H1 (cell line): ENCODE measurements around the gene KLHL7. TPM values are rescaled to one million over a fixed set of nuclear protein-coding genes. Genes with fewer than 3 reads are reported as not detected.

Experiments used
- CTCF ChIA-PET: fragments of 300-600 bp; sonication (Branson Sonifier 250); formaldehyde crosslinking; loops from one replicate; lab custom pipeline; 2021; ENCODE audit not compliant: partially characterized antibody; lab: Charles Lee
- POLR2A ChIA-PET: fragments of 300-600 bp; sonication (Branson Sonifier 250); formaldehyde crosslinking; loops from one replicate; lab custom pipeline; 2021; ENCODE audit warnings: inconsistent platforms; ENCODE audit not compliant: partially characterized antibody; lab: Charles Lee
- DNase-seq, 2 experiments: peaks; one replicate each; pipeline versions ENCODE4 v3.0.0 to v3.0.0-alpha.2; 2010 to 2022; ENCODE audit warnings: low spot score in 2 of 2, low read depth in 1 of 2, mixed read lengths in 1 of 2
- FAIRE-seq: peaks from 2 replicates; lab custom pipeline; 2011; peaks lifted over from hg19 to GRCh38; lab: Jason Lieb, UNC
- H2AFZ ChIP-seq: 2 replicates; pipeline ENCODE4 v1.8.1; 2012; ENCODE audit warnings: low read length, inconsistent platforms
- H2AK5ac ChIP-seq: 2 replicates; pipeline ENCODE4 v1.6.1; 2013; ENCODE audit warnings: low read depth, low read length
- H2BK120ac ChIP-seq: replicated peaks from 2 replicates; pipeline ENCODE3; 2013; ENCODE audit warnings: low read depth, low read length, inconsistent platforms
- H2BK12ac ChIP-seq: 2 replicates; pipeline ENCODE4 v1.6.1; 2013; ENCODE audit warnings: low read depth, low read length
- H2BK15ac ChIP-seq: 2 replicates; pipeline ENCODE4 v1.6.1; 2013; ENCODE audit warnings: low read length
- H2BK20ac ChIP-seq: 2 replicates; pipeline ENCODE4 v1.6.1; 2013; ENCODE audit warnings: low read length
- H2BK5ac ChIP-seq: 2 replicates; pipeline ENCODE4 v1.6.1; 2013; ENCODE audit warnings: low read depth, low read length
- H3K14ac ChIP-seq: 2 replicates; pipeline ENCODE4 v1.6.1; 2013; ENCODE audit warnings: inconsistent platforms; ENCODE audit not compliant: insufficient read length
- H3K18ac ChIP-seq: 2 replicates; pipeline ENCODE4 v1.6.1; 2013; ENCODE audit warnings: low read length; ENCODE audit errors: extremely low read depth
- H3K23ac ChIP-seq: 2 replicates; pipeline ENCODE4 v1.6.1; 2013; ENCODE audit warnings: inconsistent platforms; ENCODE audit not compliant: insufficient read length
- H3K23me2 ChIP-seq: 2 replicates; pipeline ENCODE4 v1.6.1; 2013; ENCODE audit warnings: low read depth, low read length
- H3K27ac ChIP-seq: 2 replicates; pipeline ENCODE4 v1.6.1; 2011; ENCODE audit warnings: low read depth, low read length, inconsistent platforms
- H3K27me3 ChIP-seq, 4 experiments: replicated peaks in 1 of 4; 1 replicate in 1 of 4; 2 replicates in 3 of 4; pipeline versions ENCODE4 v1.6.1 to v1.8.1; 2011 to 2013; ENCODE audit warnings: low read length in 3 of 4, mild to moderate bottlenecking in 3 of 4, inconsistent platforms in 2 of 4, mixed read lengths in 2 of 4, moderate library complexity in 1 of 4; ENCODE audit not compliant: control insufficient read depth in 3 of 4, insufficient read depth in 3 of 4; ENCODE audit errors: extremely low read depth in 1 of 4
- H3K36me3 ChIP-seq, 4 experiments: 2 replicates each; pipeline versions ENCODE4 v1.6.1 to v1.8.1; 2011 to 2013; ENCODE audit warnings: mild to moderate bottlenecking in 4 of 4, low read length in 3 of 4, moderate library complexity in 2 of 4, control low read depth in 1 of 4, inconsistent platforms in 1 of 4; ENCODE audit not compliant: insufficient read depth in 4 of 4, control insufficient read depth in 2 of 4
- H3K4ac ChIP-seq: replicated peaks from 2 replicates; pipeline ENCODE3; 2013; ENCODE audit warnings: low read length, low read depth, mixed read lengths, inconsistent platforms; ENCODE audit not compliant: insufficient read length
- H3K4me1 ChIP-seq, 4 experiments: replicated peaks in 1 of 4; 1 replicate in 1 of 4; 2 replicates in 3 of 4; pipeline versions ENCODE4 v1.6.1 to v1.8.1; 2011 to 2013; ENCODE audit warnings: low read length in 3 of 4, inconsistent platforms in 2 of 4, mixed read lengths in 1 of 4; ENCODE audit not compliant: insufficient read depth in 4 of 4, control insufficient read depth in 3 of 4
- H3K4me2 ChIP-seq, 2 experiments: 2 replicates each; pipeline versions ENCODE4 v1.6.1 to v1.8.1; 2011 to 2013; ENCODE audit warnings: low read depth in 2 of 2, low read length in 2 of 2, control low read depth in 1 of 2, inconsistent platforms in 1 of 2, mild to moderate bottlenecking in 1 of 2; ENCODE audit not compliant: insufficient read depth in 1 of 2
- H3K4me3 ChIP-seq, 4 experiments: fragments of 200-600, 300-600 bp in 1 of 4; sonication (generic), shearing (Covaris generic), sonication (Bioruptor Twin) in 1 of 4; 2 replicates each; pipeline versions ENCODE4 v1.5.1 to v1.8.1; 2011 to 2016; ENCODE audit warnings: low read length in 4 of 4, low read depth in 3 of 4, control low read depth in 2 of 4, inconsistent platforms in 2 of 4, mild to moderate bottlenecking in 2 of 4, mixed read lengths in 1 of 4, moderate library complexity in 1 of 4; ENCODE audit not compliant: insufficient read depth in 2 of 4; ENCODE audit errors: extremely low read depth in 1 of 4
- H3K56ac ChIP-seq: replicated peaks from 2 replicates; pipeline ENCODE3; 2013; ENCODE audit warnings: low read depth, mild to moderate bottlenecking, mixed read lengths, low read length, inconsistent platforms; ENCODE audit not compliant: insufficient read length
- H3K79me1 ChIP-seq: 2 replicates; pipeline ENCODE4 v1.6.1; 2013; ENCODE audit warnings: low read depth, low read length, control low read depth
- H3K79me2 ChIP-seq, 2 experiments: 2 replicates each; pipeline versions ENCODE4 v1.6.1 to v1.8.1; 2012 to 2013; ENCODE audit warnings: low read length in 2 of 2, mild to moderate bottlenecking in 2 of 2, inconsistent platforms in 1 of 2; ENCODE audit not compliant: insufficient read depth in 2 of 2, control insufficient read depth in 1 of 2
- H3K9ac ChIP-seq, 4 experiments: replicated peaks in 1 of 4; 1 replicate in 1 of 4; 2 replicates in 3 of 4; pipeline versions ENCODE4 v1.6.1 to v1.8.1; 2011 to 2013; ENCODE audit warnings: low read depth in 3 of 4, low read length in 3 of 4, control low read depth in 2 of 4, mild to moderate bottlenecking in 2 of 4, moderate library complexity in 2 of 4, inconsistent platforms in 1 of 4; ENCODE audit errors: extremely low read depth in 1 of 4
- H3K9me3 ChIP-seq, 2 experiments: 2 replicates each; pipeline versions ENCODE4 v1.6.1 to v1.8.1; 2012 to 2013; ENCODE audit warnings: mild to moderate bottlenecking in 2 of 2, moderate library complexity in 2 of 2, control low read depth in 1 of 2, inconsistent platforms in 1 of 2, low read depth in 1 of 2, low read length in 1 of 2, mixed read lengths in 1 of 2; ENCODE audit not compliant: insufficient read depth in 2 of 2
- H4K20me1 ChIP-seq, 2 experiments: replicated peaks in 1 of 2; 2 replicates each; pipeline versions ENCODE3 to v1.8.1; 2011 to 2013; ENCODE audit warnings: inconsistent platforms in 2 of 2, low read length in 2 of 2, mild to moderate bottlenecking in 1 of 2; ENCODE audit not compliant: insufficient read depth in 2 of 2, control insufficient read depth in 1 of 2
- H4K5ac ChIP-seq: 2 replicates; pipeline ENCODE4 v1.6.1; 2013; ENCODE audit warnings: low read length, low read depth, mixed read lengths, inconsistent platforms; ENCODE audit not compliant: insufficient read length
- H4K8ac ChIP-seq: 2 replicates; pipeline ENCODE4 v1.8.0; 2013; ENCODE audit warnings: mild to moderate bottlenecking, moderate library complexity, low read length, inconsistent platforms; ENCODE audit not compliant: insufficient read depth; ENCODE audit errors: extremely low read depth
- H4K91ac ChIP-seq: replicated peaks from 2 replicates; pipeline ENCODE3; 2013; ENCODE audit warnings: low read length, mixed read lengths, inconsistent platforms; ENCODE audit not compliant: insufficient read length
- ASH2L ChIP-seq: fragments of 200-600, 300-600 bp; sonication (generic); IDR thresholded peaks from one replicate; pipeline ENCODE4 v1.7.1; 2017; ENCODE audit warnings: low read length
- ATF3 ChIP-seq: IDR thresholded peaks from 2 replicates; pipeline ENCODE4 v1.6.1; 2011; ENCODE audit warnings: low read depth, mild to moderate bottlenecking, low read length; ENCODE audit not compliant: insufficient read depth
- CHD1 ChIP-seq: IDR thresholded peaks from 2 replicates; pipeline ENCODE4 v1.6.1; 2012; ENCODE audit warnings: low read depth, low read length, improper control_type of control experiment
- CHD2 ChIP-seq: IDR thresholded peaks from 2 replicates; pipeline ENCODE4 v1.6.1; 2012; ENCODE audit warnings: low read length, improper control_type of control experiment
- CREB1 ChIP-seq: IDR thresholded peaks from 2 replicates; pipeline ENCODE4 v1.6.1; 2012; ENCODE audit warnings: inconsistent platforms
- EGR1 ChIP-seq: IDR thresholded peaks from 2 replicates; pipeline ENCODE4 v1.6.1; 2011; ENCODE audit warnings: low read depth, low read length, borderline replicate concordance
- KDM5A ChIP-seq: fragments of 200-600 bp; IDR thresholded peaks from 2 replicates; pipeline ENCODE4 v1.7.1; 2012; ENCODE audit warnings: mild to moderate bottlenecking, low read length, inconsistent platforms, mixed read lengths
- POU5F1 ChIP-seq: IDR thresholded peaks from 2 replicates; pipeline ENCODE4 v1.6.1; 2011; ENCODE audit warnings: low read depth, mild to moderate bottlenecking, low read length, moderate library complexity
- RAD21 ChIP-seq, 2 experiments: IDR thresholded peaks in 1 of 2; conservative IDR thresholded peaks in 1 of 2; 2 replicates each; pipeline ENCODE4 v1.6.1; 2011; ENCODE audit warnings: low read depth in 2 of 2, low read length in 2 of 2, improper control_type of control experiment in 1 of 2, inconsistent platforms in 1 of 2, mild to moderate bottlenecking in 1 of 2, moderate library complexity in 1 of 2
- RNF2 ChIP-seq: fragments of 200-900, 300-1000 bp; sonication (generic); IDR thresholded peaks from 2 replicates; pipeline ENCODE4 v1.7.1; 2016; ENCODE audit warnings: borderline replicate concordance, low read depth, mild to moderate bottlenecking, antibody characterized with exemption, low read length; ENCODE audit not compliant: poor library complexity, severe bottlenecking; ENCODE audit errors: missing control alignments
- SIRT6 ChIP-seq: IDR thresholded peaks from one replicate; pipeline ENCODE4 v1.7.1; 2012; ENCODE audit warnings: low read length, inconsistent platforms
- TAF7 ChIP-seq: optimal IDR thresholded peaks from 2 replicates; pipeline ENCODE3; 2011; ENCODE audit warnings: low read depth, mild to moderate bottlenecking, inconsistent platforms, low read length, moderate library complexity, borderline replicate concordance
- WGBS, 2 experiments: shearing (Covaris generic) in 1 of 2; methylation state at CpG; one replicate each; pipeline versions ENCODE4 v1.1.6 to v1.1.7; 2013 to 2015; ENCODE audit warnings: low lambda C conversion rate in 2 of 2, mixed read lengths in 2 of 2, inconsistent platforms in 1 of 2, low coverage in 1 of 2, missing lambda C conversion rate in 1 of 2; ENCODE audit not compliant: insufficient replicate concordance in 2 of 2, insufficient coverage in 1 of 2, insufficient read length in 1 of 2; ENCODE audit errors: extremely low coverage in 1 of 2, missing lambda C conversion rate in 1 of 2; 5-methylcytosine and 5-hydroxymethylcytosine counted together
- polyA plus RNA-seq, 7 experiments: library from polyadenylated mRNA; depleted of rRNA in 3 of 7; stranded (reverse) in 5 of 7; unstranded in 2 of 7; fragments of >200 nt in 5 of 7; fragments of 200-250 nt in 2 of 7; gene quantifications; 1 replicate in 5 of 7; 2 replicates in 1 of 7; 4 replicates in 1 of 7; pipeline versions ENCODE4 v1.2.1 to v1.2.3, GENCODE V29; 2011 to 2013; ENCODE audit warnings: missing spikeins in 2 of 7, mixed read lengths in 2 of 7
- total RNA-seq: library from RNA; stranded (reverse); fragmentation: NEBNext Ultra II Directional; extraction: Animal tissue kit (Norgen Biotek cat#: 25700); gene quantifications from 2 replicates; pipeline ENCODE4 v1.2.1, GENCODE V29; 2021

The KLHL7 gene
- total and polyA plus RNA-seq, 2 of the 8 experiments (the other 6 are each of a cell fraction or from before 2014, with no cell fraction given) = 65.3 to 115 TPM

- Histone ChIP-seq H4K5ac (no peak overlapping the region), H3K23me2 (no peaks in the 10 kb centered on the region), H2BK5ac (no peak overlapping the region), H3K27me3 (no peaks in the 10 kb centered on the region), H3K23ac (no peak overlapping the region), H3K4me1 (no peaks in the 10 kb centered on the region), H2AFZ (peak overlapping the region; percentile 70), H2AK5ac (no peak overlapping the region), H2BK120ac (no peak overlapping the region), H2BK20ac (no peak overlapping the region), H3K79me2 (no peaks in the 10 kb centered on the region), H3K9me3 (no peaks in the 10 kb centered on the region), H4K91ac (no peak overlapping the region), H2BK12ac (no peak overlapping the region), H3K36me3 (no peaks in the 10 kb centered on the region), H4K8ac (no peak overlapping the region), H3K56ac (no peak overlapping the region), H3K18ac (no peak overlapping the region), H3K4ac (no peak overlapping the region), H4K20me1 (no peaks in the 10 kb centered on the region), H3K4me2 (no peak overlapping the region), H3K14ac (no peak overlapping the region), H3K27ac (no peak overlapping the region), H3K4me3 (no peak overlapping the region), H3K79me1 (no peaks in the 10 kb centered on the region), H2BK15ac (no peak overlapping the region), H3K9ac (no peak overlapping the region)
- WGBS, 2 experiments = 61% methylated on average over 2 of the region's 2 CpGs; no CpG with 5 or more reads in 1 of the 2 experiments
- ChIA-PET CTCF (interaction anchor here (0.6 to 1.1 kb wide), 8 partner anchors 25 to 696 kb away, joined by 3 to 5 read pairs (median 3); no protein-coding TSS in a partner anchor), POLR2A (no interaction called here)
- peak; percentile 74 for FAIRE-seq
- DNase-seq = no peak
- no peak for TF ChIP-seq CREB1
- peak in 1 of 2 experiments; percentile 26; a peak in 2 of 4 replicates for TF ChIP-seq RAD21 (IDR thresholded peaks at IDR 0.05 in 1 of 2, conservative IDR thresholded peaks at IDR 0.05 in 1 of 2; ENCODE audit: low read depth in 2 of 2, low read length in 2 of 2)
- TF ChIP-seq EGR1 = no peak
- no peak for TF ChIP-seq ASH2L
- no peak for TF ChIP-seq CHD2
- TF ChIP-seq CHD1 = no peak
- no peak for TF ChIP-seq TAF7
- TF ChIP-seq RNF2 = no peak
- TF ChIP-seq POU5F1 = no peak
- no peak for TF ChIP-seq SIRT6
- no peak for TF ChIP-seq ATF3
- TF ChIP-seq KDM5A = no peak
These were observed 32.7 kb upstream of the KLHL7 start for GRCh38 chr7:23072922-23073321.
